GM21786 (cell line): ENCODE results near the gene TMEM174.
"Not testable (repeated sequence)": the region's sequence is repeated elsewhere in the genome, so short reads cannot be mapped to it uniquely, and the experiment has no call there.

Experiments used
- ATAC-seq: cut with Tn5 transposase; IDR thresholded peaks from one replicate; pipeline ENCODE4 v1.9.1; 2021; ENCODE audit not compliant: unreplicated experiment

The TMEM174 gene

DNA sequence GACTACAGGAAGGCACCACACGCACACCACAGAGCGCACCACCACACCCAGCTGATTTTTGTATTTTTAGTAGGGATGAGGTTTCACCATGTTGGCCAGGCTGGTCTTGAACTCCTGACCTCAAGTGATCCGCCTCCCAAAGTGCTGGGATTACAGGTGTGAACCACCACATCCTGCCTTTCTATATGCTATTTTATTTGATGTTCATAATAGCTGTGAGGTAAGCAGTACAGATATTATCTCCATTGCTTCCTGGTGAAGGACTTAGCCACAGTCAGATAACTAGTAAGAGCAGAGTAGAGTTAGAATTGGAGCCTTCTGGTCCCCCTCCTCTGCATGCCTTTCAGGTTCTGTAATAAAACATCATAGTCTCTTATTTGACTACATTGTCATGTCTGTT lies 46.3 kb downstream of the TMEM174 start:
- not testable (repeated sequence) for ATAC-seq

DNA sequence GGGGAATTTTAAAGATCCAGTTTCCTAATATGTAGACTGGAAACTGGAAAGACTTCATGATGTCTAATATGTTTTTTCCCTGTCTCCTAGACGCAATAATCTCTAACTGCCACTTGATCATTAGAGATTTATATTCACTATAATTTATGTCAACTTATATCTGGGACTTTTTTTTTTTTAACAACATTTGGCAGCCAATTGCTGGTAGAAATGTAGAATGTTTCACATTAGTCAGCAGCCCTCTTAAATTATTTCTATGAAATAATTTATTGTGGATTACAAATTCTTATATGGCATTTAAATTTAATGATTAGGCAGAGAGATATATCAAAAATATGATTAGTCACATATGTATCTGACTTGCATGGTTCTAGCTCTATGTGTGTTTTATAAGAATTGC lies 48.2 kb downstream of the TMEM174 start:
- ATAC-seq: no peak

DNA sequence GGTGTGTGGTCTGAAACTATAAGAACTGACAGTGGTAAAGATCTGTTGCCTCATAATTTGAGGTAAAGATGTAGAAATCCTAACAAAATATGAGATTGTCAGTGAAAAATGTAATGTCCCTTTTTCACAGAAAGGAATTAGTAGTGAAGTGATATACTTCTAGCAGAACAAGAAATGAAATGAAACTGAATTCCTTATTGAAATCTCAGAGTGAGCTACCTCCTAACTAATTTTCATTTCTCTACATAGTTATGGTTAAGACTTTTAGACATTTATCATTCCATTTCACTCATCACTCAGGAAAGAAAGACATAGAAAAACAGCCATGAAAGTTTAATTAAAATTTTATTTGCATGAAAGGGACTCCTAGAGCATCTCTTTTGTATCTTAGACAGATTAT lies 48.7 kb downstream of the TMEM174 start:
- no peak for ATAC-seq

DNA sequence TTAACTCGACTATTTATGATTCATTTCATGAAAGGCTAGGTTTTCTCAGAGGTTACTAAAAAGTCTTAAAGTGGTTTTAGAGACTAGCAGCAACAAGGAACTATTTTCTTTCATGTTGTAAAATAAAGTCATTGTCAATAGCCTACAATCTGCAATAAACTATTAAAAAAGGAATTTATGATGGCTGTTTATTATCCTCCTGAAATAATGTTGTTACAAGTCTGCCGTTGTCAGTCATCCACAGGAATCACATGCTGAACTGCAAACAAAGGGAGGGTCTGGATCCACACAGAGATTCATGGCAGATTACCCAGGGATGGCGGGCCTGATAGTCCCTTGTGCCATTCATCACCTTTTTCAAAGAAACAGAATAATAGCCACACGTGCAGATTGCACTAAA lies 49.2 kb downstream of the TMEM174 start:
- ATAC-seq: no peak
